ENCODE data around the gene DOCK4.

GRCh38 chr7:111865430-111865829, 340.8 kb downstream of the DOCK4 start:
- no peak for TF ChIP-seq CTCF (IDR thresholded peaks at IDR 0.05)
- no peak for TF ChIP-seq POLR2A (IDR thresholded peaks at IDR 0.05)

Data from esophagus squamous epithelium (tissue), 4 donors.